ENCODE data around the gene TSHR.
"Not testable (repeated sequence)": the region's sequence is repeated elsewhere in the genome, so short reads cannot be mapped to it uniquely, and the experiment has no call there.

Gene TSHR

DNA sequence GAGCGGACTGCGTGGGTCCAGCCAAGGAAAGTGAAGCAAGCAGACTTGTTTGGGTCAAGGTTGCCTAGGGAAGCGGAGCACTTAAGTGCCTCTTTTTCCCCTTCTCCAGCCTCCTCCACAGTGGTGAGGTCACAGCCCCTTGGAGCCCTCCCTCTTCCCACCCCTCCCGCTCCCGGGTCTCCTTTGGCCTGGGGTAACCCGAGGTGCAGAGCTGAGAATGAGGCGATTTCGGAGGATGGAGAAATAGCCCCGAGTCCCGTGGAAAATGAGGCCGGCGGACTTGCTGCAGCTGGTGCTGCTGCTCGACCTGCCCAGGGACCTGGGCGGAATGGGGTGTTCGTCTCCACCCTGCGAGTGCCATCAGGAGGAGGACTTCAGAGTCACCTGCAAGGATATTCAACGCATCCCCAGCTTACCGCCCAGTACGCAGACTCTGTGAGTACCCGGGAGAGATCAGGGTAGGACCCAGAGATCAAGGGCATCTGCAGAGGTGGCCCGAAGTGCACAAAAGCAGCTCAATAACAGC, at the start of gene TSHR:
Gene TSHR (plus strand): TSS at position 206 of the 526 bp plus-strand sequence. CDS start 60 bp downstream, at position 266.
- peak; percentile 1 for DNase-seq

GRCh38 chr14:80906336-80906735, 49.1 kb upstream of the TSHR start:
- DNase-seq, result no peak

GRCh38 chr14:80906946-80907345, 48.5 kb upstream of the TSHR start:
- DNase-seq, result no peak

DNA sequence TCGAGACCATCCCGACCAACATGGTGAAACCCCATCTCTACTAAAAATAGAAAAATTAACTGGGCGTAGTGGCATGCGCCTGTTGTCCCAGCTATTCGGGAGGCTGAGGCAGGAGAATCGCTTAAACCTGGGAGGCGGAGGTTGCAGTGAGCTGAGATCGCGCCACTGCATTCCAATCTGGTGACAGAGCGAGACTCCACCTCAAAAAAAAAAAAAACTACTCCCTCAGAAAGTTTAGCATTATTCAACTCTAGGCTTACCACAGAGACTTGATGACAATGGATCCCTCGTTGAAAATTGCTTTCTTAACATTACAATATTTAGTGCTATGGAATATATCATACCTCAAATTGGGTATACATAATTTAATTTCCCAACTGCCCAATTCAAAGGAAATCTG, 43.4 kb upstream of the TSHR start:
- DNase-seq, result not testable (repeated sequence)

GRCh38 chr14:80919622-80920021, 35.8 kb upstream of the TSHR start:
- DNase-seq, result no peak

- no peak for DNase-seq
Observed at GRCh38 chr14:80923368-80923767, 32.1 kb upstream of the TSHR start.

DNA sequence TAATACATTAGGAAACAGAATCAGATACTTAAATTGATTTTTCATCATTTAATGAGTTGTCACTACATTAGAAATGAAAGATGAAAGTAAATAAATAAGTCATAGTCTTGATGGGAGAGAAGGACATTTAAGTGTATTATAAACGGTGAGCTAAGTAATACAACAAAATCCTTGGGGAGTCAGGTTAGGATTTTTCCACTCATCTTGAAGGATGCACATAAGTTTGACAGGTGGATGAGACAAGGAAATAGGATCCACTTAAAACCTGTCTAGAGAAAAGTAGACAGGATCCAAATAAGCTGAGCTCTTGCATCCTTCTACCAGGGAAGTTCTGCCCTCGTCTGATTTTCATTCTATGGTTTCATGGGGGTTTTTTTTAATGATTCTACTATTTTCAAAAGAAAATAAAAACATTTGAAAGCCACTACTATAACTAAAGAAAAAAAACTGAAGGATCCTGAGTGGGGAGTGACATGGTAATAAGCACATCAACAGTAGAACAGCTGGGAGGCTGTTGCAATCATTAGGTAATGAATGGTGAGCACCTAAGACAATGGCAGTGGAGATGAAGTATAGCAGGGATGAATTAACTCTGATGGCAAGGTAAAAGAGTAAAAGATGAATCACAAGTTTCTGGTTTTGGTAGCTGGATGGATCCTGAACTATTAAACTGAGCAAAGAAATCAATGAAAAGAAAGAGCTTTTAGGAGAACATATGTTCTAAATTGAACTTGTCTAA, 30.9 kb upstream of the TSHR start:
- no peak for DNase-seq

DNA sequence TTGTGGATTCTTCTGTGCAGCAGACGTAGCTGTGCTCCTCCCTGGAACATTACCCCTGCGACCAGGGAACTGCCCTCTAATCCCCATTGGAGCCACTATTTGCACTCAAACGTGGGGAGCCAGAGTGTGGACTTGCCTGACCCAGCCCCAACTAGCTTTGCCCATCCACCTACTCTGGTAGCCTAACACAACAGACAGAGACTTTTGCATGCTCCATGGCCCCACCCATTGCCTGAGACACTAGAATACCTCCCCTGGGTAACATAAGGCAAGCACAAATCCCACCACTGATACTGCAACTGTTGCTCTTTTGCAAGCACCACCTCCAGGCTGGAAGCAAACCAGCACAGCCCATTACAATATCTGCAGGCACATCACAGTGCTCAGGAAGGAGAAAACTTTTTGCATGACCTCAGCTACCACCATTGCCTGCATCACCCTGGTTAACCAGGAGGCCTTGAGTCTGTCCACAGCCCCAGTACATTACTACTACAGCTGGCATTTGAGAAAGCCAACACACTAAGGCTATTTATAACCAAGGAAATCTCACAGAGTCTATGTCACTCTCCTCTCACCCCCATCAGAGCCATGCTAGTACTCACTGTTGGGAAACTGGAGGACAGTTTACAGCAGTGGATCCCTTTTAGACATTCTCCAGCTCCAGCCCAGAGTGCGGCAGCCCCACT, 28.9 kb upstream of the TSHR start:
- no peak for DNase-seq

DNA sequence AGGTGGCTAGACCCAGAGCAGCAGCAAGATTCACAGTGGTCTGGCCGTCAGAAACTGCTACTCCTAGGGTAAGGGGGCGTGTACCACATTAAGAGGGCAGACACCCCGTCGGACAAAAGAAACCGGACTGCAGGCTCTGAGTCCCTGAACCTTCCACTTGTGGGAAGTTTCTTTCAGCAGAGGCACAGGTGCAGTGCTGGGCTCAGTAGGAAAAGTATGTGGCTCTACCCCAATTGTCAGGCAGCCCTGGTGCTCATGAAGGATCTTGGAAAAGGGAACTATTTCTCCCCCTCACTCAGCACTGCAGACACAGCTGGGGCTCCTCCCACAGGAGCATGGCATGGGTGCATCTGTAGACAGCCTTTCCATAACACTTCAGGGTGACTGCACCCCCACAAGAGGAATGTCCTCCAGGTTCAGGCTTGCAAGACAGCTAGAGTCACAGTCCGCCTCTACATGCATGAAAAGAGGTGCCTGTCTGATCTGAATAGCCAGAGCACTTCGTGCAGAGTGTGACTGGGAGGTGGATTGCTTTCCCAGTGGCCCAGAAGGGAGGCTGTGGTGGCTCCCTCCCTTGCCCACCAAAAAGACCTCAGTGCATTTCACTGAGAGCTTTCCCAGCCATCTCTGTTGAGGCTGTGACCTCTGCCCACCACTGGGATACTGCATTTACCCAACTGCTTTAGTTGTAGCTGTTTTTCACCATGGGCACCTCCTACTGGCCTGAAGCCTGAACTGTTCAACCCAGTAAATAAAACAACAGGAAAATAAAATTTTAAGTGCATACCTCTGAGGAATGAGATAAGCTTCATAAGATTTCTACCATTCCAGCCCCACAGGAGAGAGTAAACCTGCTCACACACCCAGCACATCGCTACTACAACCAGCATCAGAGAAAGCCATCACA, 28.1 kb upstream of the TSHR start:
- no peak for DNase-seq

- no peak for DNase-seq
Observed at GRCh38 chr14:80930095-80930494, 25.3 kb upstream of the TSHR start.

GRCh38 chr14:80930836-80931389, 24.5 kb upstream of the TSHR start:
- peak; percentile 25 for DNase-seq

- no peak for DNase-seq
Observed at GRCh38 chr14:80933282-80933681, 22.1 kb upstream of the TSHR start.

DNA sequence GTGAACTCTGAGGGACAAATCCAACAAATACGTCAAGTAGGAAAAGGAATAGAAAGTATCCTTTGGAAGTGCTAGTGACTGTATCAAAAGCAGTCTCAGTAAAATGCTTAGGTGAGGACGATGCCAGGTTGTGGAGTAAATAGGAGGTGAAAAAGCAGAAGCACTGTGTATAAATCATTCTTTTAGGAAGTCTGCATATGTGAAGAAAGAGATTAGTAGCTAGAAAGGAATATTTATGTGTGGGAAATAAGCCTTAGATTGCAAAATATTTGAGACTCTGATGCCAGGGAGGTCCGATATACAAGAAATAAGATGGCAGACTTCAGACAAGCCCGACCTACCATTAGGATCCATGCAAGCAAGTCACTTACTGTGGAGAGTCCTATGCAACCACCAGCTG, 21.7 kb upstream of the TSHR start:
- DNase-seq, result no peak

GRCh38 chr14:80940146-80940545, 15.3 kb upstream of the TSHR start:
- no peak for DNase-seq

GRCh38 chr14:80941241-80942185, 13.9 kb upstream of the TSHR start, which contains the start of gene CEP128:
TSS of gene CEP128 (minus strand) at chr14:80941738.
- DNase-seq, result peak; percentile 80

- no peak for DNase-seq
Observed at GRCh38 chr14:80942191-80942600, 13.2 kb upstream of the TSHR start.

GRCh38 chr14:80944861-80945617, 10.4 kb upstream of the TSHR start:
- no peak for DNase-seq

GRCh38 chr14:80946187-80946586, 9.2 kb upstream of the TSHR start:
- no peak for DNase-seq

- DNase-seq, result no peak
Observed at GRCh38 chr14:80946797-80947196, 8.6 kb upstream of the TSHR start.

DNA sequence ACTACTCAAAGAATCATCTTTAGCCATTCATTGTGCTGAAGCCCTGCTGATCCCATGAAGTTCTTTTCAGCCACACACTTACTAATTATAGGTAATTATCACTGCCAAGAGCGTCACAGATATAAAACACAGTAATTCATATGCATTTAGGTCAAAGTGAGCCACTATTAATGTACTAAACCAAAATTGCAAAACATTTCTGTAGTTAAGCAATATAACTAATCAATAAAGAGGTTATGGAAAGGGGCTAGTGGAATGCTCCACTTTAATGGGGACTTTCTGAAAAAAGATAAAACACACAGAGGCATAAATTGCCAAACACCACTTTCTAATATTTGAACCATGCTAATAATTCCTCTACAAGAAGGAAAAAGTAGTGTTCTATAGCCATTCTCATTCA, 7.1 kb upstream of the TSHR start:
- DNase-seq, result no peak

DNA sequence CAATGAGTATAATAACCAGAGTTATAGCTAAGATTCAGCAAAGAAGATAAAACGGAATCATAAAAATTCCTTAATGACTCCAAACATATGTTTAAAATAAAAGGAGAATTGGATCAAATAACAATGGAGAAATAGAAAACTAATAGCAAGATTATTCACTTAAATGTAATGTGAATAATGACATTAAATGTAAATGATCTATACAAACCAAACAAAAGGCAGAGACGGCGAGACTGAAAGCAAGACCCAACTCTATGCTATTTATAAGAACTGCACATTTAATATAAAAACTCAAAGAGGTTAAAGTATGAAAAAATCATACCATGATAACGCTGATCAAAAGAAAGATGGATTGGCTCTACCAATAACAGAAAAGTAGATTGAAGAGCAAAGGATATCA, 3.9 kb upstream of the TSHR start:
- DNase-seq, result no peak
